Astrocyte (in vitro differentiated cells and primary cell): ENCODE measurements around the gene RNGTT.

ENCODE experiments used
- EZH2 ChIP-seq: IDR thresholded peaks from 2 replicates; pipeline ENCODE4 v1.6.1; 2012; ENCODE audit warnings: mild to moderate bottlenecking, low read length, inconsistent platforms; ENCODE audit not compliant: insufficient read depth
- TF ChIP-seq, protein P1 (sequence below): IDR thresholded peaks from 2 replicates; pipeline ENCODE4 v1.5.1; 2011; ENCODE audit warnings: low read depth, mild to moderate bottlenecking, inconsistent platforms, low read length, moderate library complexity; ENCODE audit not compliant: insufficient read depth

DNA sequence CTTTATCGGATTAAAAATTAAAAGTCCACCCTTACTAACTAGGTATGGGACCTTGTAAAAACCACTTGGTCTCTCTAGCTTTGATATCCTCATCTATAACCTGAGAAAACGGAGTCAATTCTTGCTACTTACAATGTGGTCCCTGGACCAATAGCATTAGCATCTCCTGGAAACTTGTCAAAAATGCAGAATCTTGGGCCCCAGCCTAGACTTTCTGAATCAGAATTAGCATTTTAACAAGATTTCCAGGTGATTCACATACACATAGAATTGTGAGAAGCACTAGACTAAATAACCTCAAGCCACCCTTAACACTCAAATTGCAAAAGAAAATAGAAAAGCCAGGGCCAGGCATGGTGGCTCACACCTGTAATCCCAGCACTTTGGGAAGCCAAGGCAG, 96.6 kb downstream of the RNGTT start:
- TF ChIP-seq, protein P1, sequence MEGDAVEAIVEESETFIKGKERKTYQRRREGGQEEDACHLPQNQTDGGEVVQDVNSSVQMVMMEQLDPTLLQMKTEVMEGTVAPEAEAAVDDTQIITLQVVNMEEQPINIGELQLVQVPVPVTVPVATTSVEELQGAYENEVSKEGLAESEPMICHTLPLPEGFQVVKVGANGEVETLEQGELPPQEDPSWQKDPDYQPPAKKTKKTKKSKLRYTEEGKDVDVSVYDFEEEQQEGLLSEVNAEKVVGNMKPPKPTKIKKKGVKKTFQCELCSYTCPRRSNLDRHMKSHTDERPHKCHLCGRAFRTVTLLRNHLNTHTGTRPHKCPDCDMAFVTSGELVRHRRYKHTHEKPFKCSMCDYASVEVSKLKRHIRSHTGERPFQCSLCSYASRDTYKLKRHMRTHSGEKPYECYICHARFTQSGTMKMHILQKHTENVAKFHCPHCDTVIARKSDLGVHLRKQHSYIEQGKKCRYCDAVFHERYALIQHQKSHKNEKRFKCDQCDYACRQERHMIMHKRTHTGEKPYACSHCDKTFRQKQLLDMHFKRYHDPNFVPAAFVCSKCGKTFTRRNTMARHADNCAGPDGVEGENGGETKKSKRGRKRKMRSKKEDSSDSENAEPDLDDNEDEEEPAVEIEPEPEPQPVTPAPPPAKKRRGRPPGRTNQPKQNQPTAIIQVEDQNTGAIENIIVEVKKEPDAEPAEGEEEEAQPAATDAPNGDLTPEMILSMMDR, result no peak
- TF ChIP-seq EZH2, result no peak
